A549 (cell line): ENCODE results near the gene C12orf75.

Source experiments
- EP300 ChIP-seq, 2 experiments: fragments of >200 bp; sonication (Bioruptor Twin); formaldehyde crosslinking; IDR thresholded peaks; 2 replicates in 1 of 2; 3 replicates in 1 of 2; pipeline ENCODE4 v1.6.1; 2016 to 2017
- MAFK ChIP-seq: fragments of 450-650 bp; IDR thresholded peaks from 2 replicates; pipeline ENCODE4 v1.6.1; 2014; ENCODE audit not compliant: partially characterized antibody

DNA sequence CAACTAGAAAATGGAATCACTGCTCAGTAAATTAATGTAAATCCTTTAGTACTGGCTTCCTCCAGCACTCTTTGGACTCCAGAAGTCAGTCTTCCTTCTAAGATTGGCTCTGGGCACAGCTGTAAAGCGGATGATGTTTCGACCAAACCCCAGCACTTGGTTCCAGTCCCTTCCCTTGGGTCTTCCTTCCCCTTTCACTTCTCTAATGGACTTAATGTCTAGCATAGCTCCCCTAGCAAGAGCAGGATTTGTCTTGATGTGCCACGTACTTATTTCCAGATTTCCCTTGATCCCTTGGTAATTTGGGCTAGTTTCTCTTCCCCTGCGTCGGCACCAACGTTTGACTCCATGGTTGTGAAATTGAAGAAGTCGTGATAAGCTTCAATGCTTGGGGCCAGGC, 28.3 kb downstream of the C12orf75 start:
- TF ChIP-seq MAFK (no peak), EP300 (IDR thresholded peaks at IDR 0.05) (no peak)
